Dermis blood vessel endothelial cell (primary cell): Measurements from ENCODE around the gene C21orf91. TPM values are rescaled to one million over a fixed set of nuclear protein-coding genes. Genes with fewer than 3 reads are reported as not detected.

Source experiments
- DNase-seq: peaks from one replicate; pipeline ENCODE4 v3.0.0; 2010
- total RNA-seq: library from RNA; depleted of rRNA; stranded (reverse); fragments of >200 nt; gene quantifications from 2 replicates; pipeline ENCODE4 v1.2.3, GENCODE V29; 2014

C21orf91 gene
- total RNA-seq, 1 donor from 2014 or later = 9.2 TPM

DNA sequence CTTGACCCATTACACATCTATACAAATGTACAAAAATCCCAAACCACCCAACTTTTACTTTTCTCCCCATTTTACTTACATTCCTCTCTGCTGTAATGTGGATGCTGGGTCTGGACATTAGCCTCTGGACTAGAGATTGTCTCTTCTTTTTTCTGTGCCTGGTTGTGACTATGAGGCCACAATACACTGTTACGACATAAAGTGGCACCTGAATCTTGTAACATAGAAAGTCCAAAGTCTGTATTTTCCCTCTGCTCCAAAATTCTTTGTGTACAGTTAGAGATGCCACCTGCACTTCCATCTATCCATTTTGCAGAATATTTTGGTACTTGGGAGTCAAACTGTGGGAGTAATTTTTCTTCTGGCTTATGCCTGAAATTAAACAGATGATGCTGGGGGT lies 22.7 kb downstream of the C21orf91 start:
- DNase-seq = no peak

DNA sequence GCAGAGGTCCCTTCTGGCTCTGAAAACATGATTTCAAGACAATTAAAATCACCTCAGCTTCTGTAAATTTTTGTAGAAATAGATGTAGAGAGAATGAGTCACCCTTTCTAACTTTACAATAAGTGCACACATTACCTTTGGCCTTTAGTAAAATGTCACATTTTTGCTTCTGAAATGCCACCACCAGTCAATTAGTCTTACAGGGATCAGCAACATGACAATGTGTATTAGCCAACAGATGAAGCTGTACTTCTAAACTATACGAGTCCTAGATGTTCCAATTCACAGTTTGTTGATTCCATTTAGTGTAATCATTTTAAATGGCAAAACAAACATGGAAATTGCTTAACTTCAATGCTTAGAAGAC lies 23.1 kb downstream of the C21orf91 start:
- DNase-seq = no peak

- no peak for DNase-seq
These were observed 23.8 kb downstream of the C21orf91 start for GRCh38 chr21:17795146-17796036.

GRCh38 chr21:17794518-17795145 lies 24.5 kb downstream of the C21orf91 start:
- no peak for DNase-seq

DNA sequence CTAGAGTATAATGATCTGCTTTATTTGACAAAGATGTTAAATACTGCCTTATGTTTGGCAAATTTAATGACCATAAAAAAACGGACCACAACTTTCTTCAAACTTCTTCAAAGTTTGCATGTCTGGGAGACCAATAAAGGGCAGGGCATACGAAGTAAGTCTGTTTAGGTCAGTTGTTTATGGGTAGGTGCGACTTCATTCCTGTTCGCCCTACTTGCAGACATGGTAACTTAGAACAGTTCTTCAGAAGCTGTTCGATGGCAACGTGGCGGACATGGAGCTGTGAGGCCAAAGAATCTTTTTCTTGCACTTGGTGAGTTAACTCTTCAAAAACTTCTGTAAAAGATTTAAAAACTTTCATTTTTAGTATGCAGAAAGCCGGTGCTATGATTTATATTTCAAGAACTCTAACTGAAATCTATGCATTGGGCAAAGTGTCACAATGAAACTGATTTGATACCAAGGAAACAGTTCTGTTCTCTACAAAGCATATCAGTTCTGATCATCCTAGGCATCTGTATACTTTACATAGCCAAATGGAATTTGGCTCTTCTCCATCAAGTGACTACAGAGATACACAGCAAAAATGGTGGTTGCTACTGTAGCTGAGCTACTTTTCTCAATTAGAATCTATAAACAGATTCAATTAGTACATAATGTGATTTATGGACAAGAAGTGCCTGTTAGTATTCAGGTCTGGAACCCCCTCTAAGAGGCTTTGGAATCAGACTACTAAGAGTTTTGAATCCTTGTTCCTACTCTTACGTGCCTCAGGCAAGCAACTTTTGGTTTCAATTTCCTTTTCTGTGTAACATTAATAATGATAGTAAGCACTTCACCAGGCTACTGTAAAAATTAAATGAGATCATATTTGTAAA lies 25.7 kb downstream of the C21orf91 start:
- DNase-seq = peak; percentile 21

- no peak for DNase-seq
These were observed 29.5 kb downstream of the C21orf91 start for GRCh38 chr21:17789656-17790055.

DNA sequence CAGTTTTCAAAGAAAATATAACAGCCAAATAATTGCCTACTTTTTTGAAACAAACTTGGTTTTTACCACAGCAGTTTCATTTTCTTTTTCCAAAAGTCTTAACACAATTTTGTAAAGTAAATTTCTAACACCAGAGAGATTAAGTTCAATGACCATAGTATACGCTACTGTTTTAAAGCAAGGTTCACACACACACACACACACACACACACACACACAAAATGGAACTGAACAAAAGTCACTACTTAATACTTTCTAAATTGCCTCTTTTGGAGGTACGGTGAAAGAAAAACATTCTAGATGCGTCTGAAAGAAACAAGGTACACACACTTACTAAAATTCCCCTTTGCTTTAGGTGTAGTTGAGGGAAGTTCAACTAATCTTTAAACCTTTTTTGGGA lies 30.1 kb downstream of the C21orf91 start:
- DNase-seq = no peak

- no peak for DNase-seq
These were observed 32.3 kb downstream of the C21orf91 start for GRCh38 chr21:17786851-17787181.

GRCh38 chr21:17786071-17786850 lies 32.9 kb downstream of the C21orf91 start:
- no peak for DNase-seq

- DNase-seq = no peak
These were observed 33.8 kb downstream of the C21orf91 start for GRCh38 chr21:17785403-17785788.

- DNase-seq = no peak
These were observed 34.4 kb downstream of the C21orf91 start for GRCh38 chr21:17784604-17785402.

- DNase-seq = no peak
These were observed 35.0 kb downstream of the C21orf91 start for GRCh38 chr21:17784180-17784598.

GRCh38 chr21:17783481-17784179 lies 35.5 kb downstream of the C21orf91 start:
- no peak for DNase-seq

DNA sequence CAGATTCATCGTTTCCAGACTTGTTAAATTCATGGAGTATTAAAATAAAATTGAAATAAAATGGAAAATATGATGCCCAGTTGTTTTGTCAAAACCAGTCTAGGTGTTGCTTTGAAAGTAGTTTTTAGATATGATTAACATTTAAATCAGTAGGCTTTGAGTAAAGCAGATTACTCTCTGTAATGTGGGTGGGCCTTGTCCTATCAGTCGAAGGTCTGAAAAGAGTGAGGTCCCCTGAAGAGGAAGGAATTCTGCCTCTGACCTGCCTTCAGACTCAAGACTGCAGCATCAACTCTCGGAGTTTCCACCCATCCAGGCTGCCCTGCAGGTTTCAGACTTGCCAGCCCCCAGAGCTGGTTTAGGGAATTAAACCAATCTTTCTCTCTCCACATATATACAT lies 36.2 kb downstream of the C21orf91 start:
- no peak for DNase-seq

- DNase-seq = no peak
These were observed 37.1 kb downstream of the C21orf91 start for GRCh38 chr21:17782051-17782450.

- no peak for DNase-seq
These were observed 37.6 kb downstream of the C21orf91 start for GRCh38 chr21:17781524-17781923.

GRCh38 chr21:17780539-17780938 lies 38.6 kb downstream of the C21orf91 start:
- DNase-seq = peak; percentile 46

GRCh38 chr21:17779980-17780379 lies 39.2 kb downstream of the C21orf91 start:
- DNase-seq = no peak

DNA sequence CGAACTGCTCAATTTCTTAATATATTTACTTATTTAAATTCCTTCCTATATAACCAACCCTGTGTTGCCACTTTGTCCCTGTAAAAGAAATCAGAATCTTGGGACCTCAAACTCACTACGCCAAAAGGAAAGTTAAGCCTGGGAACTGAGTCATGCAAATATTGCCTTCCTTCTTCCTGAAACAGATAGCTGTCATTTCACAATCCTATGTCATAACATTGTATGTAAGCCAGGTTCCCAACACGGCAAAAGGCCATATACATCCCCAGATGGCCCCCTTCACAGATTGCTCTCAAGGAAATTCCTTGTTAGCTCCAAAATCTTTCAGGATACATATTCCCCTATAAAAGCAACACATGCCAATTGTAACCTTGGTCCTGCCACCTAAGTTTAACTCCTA lies 39.7 kb downstream of the C21orf91 start:
- peak; percentile 4 for DNase-seq

DNA sequence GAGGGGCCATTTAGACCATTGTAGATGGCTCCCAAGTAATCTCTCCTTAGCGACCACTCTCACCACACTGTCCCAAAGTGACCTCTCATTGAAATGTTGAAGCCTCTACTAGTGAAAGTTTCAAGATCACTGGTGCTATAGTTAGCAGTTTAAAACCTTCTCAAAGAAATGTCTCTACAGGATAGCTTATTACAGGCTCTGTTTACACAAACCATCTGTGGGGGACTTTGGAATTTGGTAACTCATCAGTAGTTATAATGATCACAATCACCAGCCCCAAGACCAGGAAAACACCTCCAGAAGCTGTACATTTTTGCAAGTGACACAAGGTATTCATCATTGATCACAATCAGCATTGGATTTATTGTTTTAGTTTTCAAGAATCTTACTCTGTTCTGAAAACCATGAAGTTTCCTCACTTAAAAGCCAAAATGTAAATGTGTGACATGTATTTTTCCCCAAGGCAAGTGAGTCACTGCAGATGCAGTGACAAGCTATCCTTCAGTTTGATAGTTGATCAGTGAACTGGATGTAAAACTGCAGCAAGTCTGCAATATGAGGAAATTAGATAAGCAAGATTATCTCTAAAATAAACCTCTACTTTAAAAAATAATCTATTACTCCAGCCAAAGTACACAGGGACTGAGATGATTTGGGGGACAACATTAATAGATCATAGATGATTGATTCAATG lies 41.9 kb downstream of the C21orf91 start:
- no peak for DNase-seq
